Transverse colon (tissue), 4 donors: ENCODE measurements around the gene TRMT5. TPM values are rescaled to one million over a fixed set of nuclear protein-coding genes. Genes with fewer than 3 reads are reported as not detected.

Source experiments
- DNase-seq: peaks from one replicate; pipeline ENCODE4 v3.0.0-alpha.2; 2019
- H3K27ac ChIP-seq, 4 donors: fragments of 200-600 bp; sonication (generic); 2 replicates each; pipeline ENCODE4 v1.5.1; 2016 to 2018; ENCODE audit warnings: inconsistent platforms in 4 of 4
- H3K27me3 ChIP-seq: fragments of 200-600 bp; sonication (generic); 2 replicates; pipeline ENCODE4 v1.5.1; 2017; ENCODE audit warnings: inconsistent platforms
- H3K36me3 ChIP-seq, 4 donors: fragments of 200-600 bp; sonication (generic); 2 replicates each; pipeline ENCODE4 v1.5.1; 2017 to 2019; ENCODE audit warnings: inconsistent platforms in 4 of 4
- H3K4me1 ChIP-seq, 4 donors: fragments of 200-600 bp; sonication (generic); 2 replicates each; pipeline ENCODE4 v1.5.1; 2017 to 2020; ENCODE audit warnings: inconsistent platforms in 4 of 4
- H3K4me3 ChIP-seq, 4 donors: fragments of 200-600 bp; sonication (generic); 1 replicate in 1 of 4; 2 replicates in 3 of 4; pipeline versions ENCODE4 v1.5.1 to v1.6.1; 2017 to 2019; ENCODE audit warnings: inconsistent platforms in 4 of 4
- H3K9me3 ChIP-seq, 2 donors: fragments of 200-600 bp; sonication (generic); 2 replicates each; pipeline ENCODE4 v1.5.1; 2017 to 2019; ENCODE audit warnings: inconsistent platforms in 2 of 2
- EP300 ChIP-seq: sonication (generic); formaldehyde crosslinking; IDR thresholded peaks from one replicate; pipeline ENCODE4 v1.6.1; 2017; ENCODE audit warnings: antibody characterized with exemption, low read depth
- POLR2A ChIP-seq: fragments of 450-650 bp; IDR thresholded peaks from one replicate; pipeline ENCODE4 v1.6.1; 2016; ENCODE audit warnings: antibody characterized with exemption, mild to moderate bottlenecking, moderate library complexity
- POLR2AphosphoS5 ChIP-seq, 3 donors: sonication (generic); formaldehyde crosslinking; IDR thresholded peaks; one replicate each; pipeline ENCODE4 v1.6.1; 2016; ENCODE audit warnings: antibody characterized with exemption in 3 of 3
- WGBS, 2 donors: methylation state at CpG; one replicate each; pipeline ENCODE4 v1.1.5; 2018; ENCODE audit warnings: low coverage in 1 of 2; 5-methylcytosine and 5-hydroxymethylcytosine counted together
- in situ Hi-C, 4 donors: fragments of 200-750 bp; cut with MboI; loops; one replicate each; pipeline versions ENCODE4 v1.15.0 to v1.15.1; 2017; ENCODE audit warnings: low sequenced_read_pairs in 3 of 4, low pct_ligation_motif_present in 1 of 4, low pct_unique_long_range_greater_than_20kb in 1 of 4
- intact Hi-C: fragments of 100-400 bp; cut with DNase I; formaldehyde crosslinking; loops from one replicate; pipeline ENCODE4 v1.15.1; 2023; ENCODE audit warnings: low total_unique reads
- total RNA-seq, 4 donors: library from RNA; depleted of rRNA; stranded (reverse); fragments of >200 nt; gene quantifications; one replicate each; pipeline ENCODE4 v1.1.0, GENCODE V29; 2016
- TF ChIP-seq, protein P1 (sequence below), 5 experiments: fragments of 200-600 bp in 3 of 5; fragments of 450-650 bp in 2 of 5; sonication (generic) in 3 of 5; IDR thresholded peaks; 1 replicate in 2 of 5; 2 replicates in 3 of 5; pipeline ENCODE4 v1.5.1; 2016 to 2017; ENCODE audit warnings: antibody characterized with exemption in 5 of 5, inconsistent platforms in 3 of 5, mild to moderate bottlenecking in 2 of 5, moderate library complexity in 1 of 5

The TRMT5 gene
- total RNA-seq, 4 donors from 2014 or later = 0.75 to 13.5 (median 6.5) TPM

DNA sequence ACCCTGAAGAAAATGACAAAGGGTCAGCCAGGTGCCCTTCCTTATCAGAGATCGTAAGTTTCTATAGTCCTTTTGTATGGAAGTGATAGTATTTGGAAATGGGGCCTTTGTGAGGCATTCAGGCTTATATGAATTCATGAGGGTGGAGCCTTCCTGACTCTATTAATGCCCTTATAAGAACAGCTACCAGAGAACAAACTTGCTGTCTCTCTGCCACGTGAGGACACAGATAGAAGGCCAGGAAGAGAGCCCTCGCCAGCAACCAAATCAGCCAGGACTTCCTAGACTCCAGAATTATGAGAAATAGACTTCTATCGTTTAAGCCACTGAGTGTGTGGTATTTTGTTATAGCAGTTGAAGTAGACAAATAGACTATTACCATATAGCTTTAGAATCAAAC is 36.7 kb downstream of the TRMT5 start:
- no peak for DNase-seq
- TF ChIP-seq EP300 (no peak), POLR2A (no peak), POLR2AphosphoS5 (IDR thresholded peaks at IDR 0.05) (no peak)
- TF ChIP-seq, protein P1, sequence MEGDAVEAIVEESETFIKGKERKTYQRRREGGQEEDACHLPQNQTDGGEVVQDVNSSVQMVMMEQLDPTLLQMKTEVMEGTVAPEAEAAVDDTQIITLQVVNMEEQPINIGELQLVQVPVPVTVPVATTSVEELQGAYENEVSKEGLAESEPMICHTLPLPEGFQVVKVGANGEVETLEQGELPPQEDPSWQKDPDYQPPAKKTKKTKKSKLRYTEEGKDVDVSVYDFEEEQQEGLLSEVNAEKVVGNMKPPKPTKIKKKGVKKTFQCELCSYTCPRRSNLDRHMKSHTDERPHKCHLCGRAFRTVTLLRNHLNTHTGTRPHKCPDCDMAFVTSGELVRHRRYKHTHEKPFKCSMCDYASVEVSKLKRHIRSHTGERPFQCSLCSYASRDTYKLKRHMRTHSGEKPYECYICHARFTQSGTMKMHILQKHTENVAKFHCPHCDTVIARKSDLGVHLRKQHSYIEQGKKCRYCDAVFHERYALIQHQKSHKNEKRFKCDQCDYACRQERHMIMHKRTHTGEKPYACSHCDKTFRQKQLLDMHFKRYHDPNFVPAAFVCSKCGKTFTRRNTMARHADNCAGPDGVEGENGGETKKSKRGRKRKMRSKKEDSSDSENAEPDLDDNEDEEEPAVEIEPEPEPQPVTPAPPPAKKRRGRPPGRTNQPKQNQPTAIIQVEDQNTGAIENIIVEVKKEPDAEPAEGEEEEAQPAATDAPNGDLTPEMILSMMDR (IDR thresholded peaks at IDR 0.05) = no peak
- in situ Hi-C loops = no loop called here
- WGBS, 2 donors = 58 to 80% methylated on average over 3 to 4 of the region's 4 CpGs
- Histone ChIP-seq H3K4me3 (no peak overlapping the region), H3K4me1 (no peaks in the 10 kb centered on the region), H3K27ac (no peak overlapping the region), H3K9me3 (no peaks in the 10 kb centered on the region), H3K36me3 (no peaks in the 10 kb centered on the region), H3K27me3 (no peaks in the 10 kb centered on the region)
- intact Hi-C loops = no loop called here

DNA sequence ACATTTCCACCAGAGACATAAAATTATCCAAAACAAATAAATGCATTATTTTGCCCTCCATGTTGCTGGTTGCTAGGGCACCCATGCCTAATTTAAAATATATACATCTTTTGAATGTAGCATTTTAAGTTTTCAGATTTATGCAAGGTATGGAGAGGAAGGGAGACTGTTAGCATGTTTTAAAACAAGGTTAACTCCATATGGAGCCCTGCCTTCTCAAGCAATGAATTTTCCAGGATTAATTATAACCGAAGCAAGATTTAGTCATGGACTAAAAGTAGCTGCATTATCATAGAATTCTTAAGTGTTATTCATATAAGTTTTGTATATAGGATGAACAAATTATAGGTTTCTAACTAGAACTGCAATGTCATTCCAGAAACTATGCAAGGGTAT is 37.2 kb downstream of the TRMT5 start:
- TF ChIP-seq POLR2AphosphoS5 (IDR thresholded peaks at IDR 0.05) (no peak), EP300 (no peak), POLR2A (no peak)
- TF ChIP-seq, protein P1 (IDR thresholded peaks at IDR 0.05) = no peak
- in situ Hi-C loops = no loop called here
- H3K36me3 ChIP-seq = no peaks in the 10 kb centered on the region
- WGBS, 2 donors = 83 to 94% methylated on average over 1 of the region's 1 CpG
- no peak for DNase-seq
- H3K9me3 ChIP-seq = no peaks in the 10 kb centered on the region
- H3K27me3 ChIP-seq = no peaks in the 10 kb centered on the region
- intact Hi-C loops = no loop called here
- H3K27ac ChIP-seq = no peak overlapping the region
- no peak overlapping the region for H3K4me3 ChIP-seq
- H3K4me1 ChIP-seq = no peaks in the 10 kb centered on the region

DNA sequence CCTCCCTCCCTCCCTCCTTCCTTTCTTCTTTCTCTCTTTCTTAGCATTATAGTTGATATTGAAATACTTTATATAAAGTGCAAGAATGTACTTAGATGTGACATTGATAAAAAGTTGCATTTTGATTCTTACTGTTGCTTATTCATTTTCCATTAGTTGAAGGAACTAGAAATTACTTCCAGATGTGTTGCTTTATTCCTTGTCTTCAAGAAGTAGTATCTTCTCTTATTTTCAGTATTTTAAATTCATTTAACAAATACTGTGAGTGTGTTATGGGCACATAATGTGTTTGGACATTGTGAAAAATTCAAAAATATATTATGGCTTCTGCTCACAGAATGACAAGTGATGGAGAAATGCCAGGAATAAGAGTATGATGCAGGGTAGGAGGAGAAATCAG is 45.6 kb downstream of the TRMT5 start:
- no peak for DNase-seq
- Histone ChIP-seq H3K9me3 (no peaks in the 10 kb centered on the region), H3K27me3 (no peaks in the 10 kb centered on the region), H3K4me3 (no peak overlapping the region), H3K36me3 (no peaks in the 10 kb centered on the region), H3K4me1 (peaks cover 0 to 11% (median 0%) of the 10 kb centered on the region in 4 donors), H3K27ac (no peak overlapping the region)
- no peak for TF ChIP-seq EP300
- TF ChIP-seq POLR2AphosphoS5 (IDR thresholded peaks at IDR 0.05) = no peak
- TF ChIP-seq POLR2A = no peak
- TF ChIP-seq, protein P1 (IDR thresholded peaks at IDR 0.05) = no peak
- in situ Hi-C loops (no loop called here), intact Hi-C loops (no loop called here)

DNA sequence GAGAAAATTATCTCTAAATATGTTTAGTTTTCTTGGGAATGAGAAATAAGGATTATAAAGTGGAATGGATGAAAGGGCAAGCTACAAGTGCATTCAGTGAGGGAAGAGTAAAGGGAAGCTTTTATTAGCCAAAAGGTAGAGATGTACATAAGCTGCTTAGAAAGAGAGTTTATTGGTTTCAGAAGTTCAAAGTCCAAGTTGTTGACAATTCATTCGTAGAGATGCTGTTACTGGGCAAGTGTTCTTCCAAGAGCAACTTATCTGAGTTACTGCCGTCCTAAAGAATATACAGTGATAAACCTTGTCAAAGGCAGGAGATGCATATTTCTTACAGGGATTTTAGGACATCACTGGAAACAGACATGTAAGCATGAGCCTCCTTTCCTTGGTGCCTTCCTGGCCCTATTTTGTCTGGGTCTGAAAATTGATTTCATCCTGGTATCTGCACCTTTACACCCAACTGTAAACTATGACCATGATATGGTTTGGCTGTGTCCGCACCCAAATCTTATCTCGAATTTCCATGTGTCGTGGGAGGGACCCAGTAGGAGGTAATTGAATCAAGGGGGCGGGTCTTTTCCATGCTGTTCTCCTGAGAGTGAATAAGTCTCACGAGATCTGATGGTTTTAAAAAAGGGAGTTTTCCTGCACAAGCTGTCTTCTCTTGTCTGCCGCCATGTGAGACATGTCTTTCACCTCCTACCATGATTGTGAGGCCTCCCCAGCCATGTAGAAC is 46.8 kb downstream of the TRMT5 start:
- in situ Hi-C loops = no loop called here

More for the DNA sequence above, 46.8 kb downstream of the TRMT5 start:
- no peak overlapping the region for H3K4me3 ChIP-seq
- no peak for DNase-seq
- TF ChIP-seq, protein P1 (IDR thresholded peaks at IDR 0.05) = no peak
- TF ChIP-seq POLR2A = no peak
- TF ChIP-seq POLR2AphosphoS5 (IDR thresholded peaks at IDR 0.05) = no peak
- H3K9me3 ChIP-seq = no peaks in the 10 kb centered on the region
- H3K4me1 ChIP-seq = peaks cover 0 to 11% (median 0%) of the 10 kb centered on the region in 4 donors
- peak overlapping the region in 1 of 4 donors; percentile 41 for H3K27ac ChIP-seq
- intact Hi-C loops = no loop called here
- no peaks in the 10 kb centered on the region for H3K27me3 ChIP-seq
- no peaks in the 10 kb centered on the region for H3K36me3 ChIP-seq
- WGBS, 2 donors = 59 to 60% methylated on average over 2 to 8 of the region's 8 CpGs
